Transverse colon (tissue), 4 donors: ENCODE data around the gene CAMK2B. TPM values are rescaled to one million over a fixed set of nuclear protein-coding genes. Genes with fewer than 3 reads are reported as not detected.

Source experiments
- DNase-seq: peaks from one replicate; pipeline ENCODE4 v3.0.0-alpha.2; 2019
- H3K27ac ChIP-seq, 4 donors: fragments of 200-600 bp; sonication (generic); 2 replicates each; pipeline ENCODE4 v1.5.1; 2016 to 2018; ENCODE audit warnings: inconsistent platforms in 4 of 4
- H3K27me3 ChIP-seq: fragments of 200-600 bp; sonication (generic); 2 replicates; pipeline ENCODE4 v1.5.1; 2017; ENCODE audit warnings: inconsistent platforms
- H3K36me3 ChIP-seq, 4 donors: fragments of 200-600 bp; sonication (generic); 2 replicates each; pipeline ENCODE4 v1.5.1; 2017 to 2019; ENCODE audit warnings: inconsistent platforms in 4 of 4
- H3K4me1 ChIP-seq, 4 donors: fragments of 200-600 bp; sonication (generic); 2 replicates each; pipeline ENCODE4 v1.5.1; 2017 to 2020; ENCODE audit warnings: inconsistent platforms in 4 of 4
- H3K4me3 ChIP-seq, 4 donors: fragments of 200-600 bp; sonication (generic); 1 replicate in 1 of 4; 2 replicates in 3 of 4; pipeline versions ENCODE4 v1.5.1 to v1.6.1; 2017 to 2019; ENCODE audit warnings: inconsistent platforms in 4 of 4
- H3K9me3 ChIP-seq, 2 donors: fragments of 200-600 bp; sonication (generic); 2 replicates each; pipeline ENCODE4 v1.5.1; 2017 to 2019; ENCODE audit warnings: inconsistent platforms in 2 of 2
- CTCF ChIP-seq, 5 experiments: fragments of 200-600 bp in 3 of 5; fragments of 450-650 bp in 2 of 5; sonication (generic) in 3 of 5; IDR thresholded peaks; 1 replicate in 2 of 5; 2 replicates in 3 of 5; pipeline ENCODE4 v1.5.1; 2016 to 2017; ENCODE audit warnings: antibody characterized with exemption in 5 of 5, inconsistent platforms in 3 of 5, mild to moderate bottlenecking in 2 of 5, moderate library complexity in 1 of 5
- EP300 ChIP-seq: sonication (generic); formaldehyde crosslinking; IDR thresholded peaks from one replicate; pipeline ENCODE4 v1.6.1; 2017; ENCODE audit warnings: antibody characterized with exemption, low read depth
- POLR2A ChIP-seq: fragments of 450-650 bp; IDR thresholded peaks from one replicate; pipeline ENCODE4 v1.6.1; 2016; ENCODE audit warnings: antibody characterized with exemption, mild to moderate bottlenecking, moderate library complexity
- POLR2AphosphoS5 ChIP-seq, 3 donors: sonication (generic); formaldehyde crosslinking; IDR thresholded peaks; one replicate each; pipeline ENCODE4 v1.6.1; 2016; ENCODE audit warnings: antibody characterized with exemption in 3 of 3
- WGBS, 2 donors: methylation state at CpG; one replicate each; pipeline ENCODE4 v1.1.5; 2018; ENCODE audit warnings: low coverage in 1 of 2; 5-methylcytosine and 5-hydroxymethylcytosine counted together
- in situ Hi-C, 4 donors: fragments of 200-750 bp; cut with MboI; loops; one replicate each; pipeline versions ENCODE4 v1.15.0 to v1.15.1; 2017; ENCODE audit warnings: low sequenced_read_pairs in 3 of 4, low pct_ligation_motif_present in 1 of 4, low pct_unique_long_range_greater_than_20kb in 1 of 4
- intact Hi-C: fragments of 100-400 bp; cut with DNase I; formaldehyde crosslinking; loops from one replicate; pipeline ENCODE4 v1.15.1; 2023; ENCODE audit warnings: low total_unique reads
- total RNA-seq, 4 donors: library from RNA; depleted of rRNA; stranded (reverse); fragments of >200 nt; gene quantifications; one replicate each; pipeline ENCODE4 v1.1.0, GENCODE V29; 2016

CAMK2B gene
- total RNA-seq, 4 donors from 2014 or later, result 0.16 to 2.8 (median 0.27) TPM; not detected in 1

GRCh38 chr7:44262031-44262430 is 63.4 kb downstream of the CAMK2B start:
- in situ Hi-C loops, result no loop called here
- Histone ChIP-seq H3K4me3 (no peak overlapping the region), H3K27ac (no peak overlapping the region), H3K36me3 (no peaks in the 10 kb centered on the region), H3K27me3 (peaks cover 18% of the 10 kb centered on the region), H3K4me1 (peaks cover 6 to 16% (median 14%) of the 10 kb centered on the region in 4 donors), H3K9me3 (no peaks in the 10 kb centered on the region)
- TF ChIP-seq CTCF (IDR thresholded peaks at IDR 0.05) (no peak), POLR2AphosphoS5 (IDR thresholded peaks at IDR 0.05) (no peak), POLR2A (no peak), EP300 (no peak)
- intact Hi-C loops, result no loop called here
- 81% methylated on average over 6 of the region's 9 CpGs; no CpG with 5 or more reads in 1 of the 2 donors for WGBS, 2 donors
- DNase-seq, result no peak

- Histone ChIP-seq H3K4me3 (no peak overlapping the region), H3K9me3 (no peaks in the 10 kb centered on the region), H3K27ac (no peak overlapping the region), H3K27me3 (peaks cover 18% of the 10 kb centered on the region), H3K4me1 (peaks cover 6 to 16% (median 14%) of the 10 kb centered on the region in 4 donors), H3K36me3 (no peaks in the 10 kb centered on the region)
- no peak for DNase-seq
- in situ Hi-C loops, result no loop called here
- 65 to 83% methylated on average over 1 to 5 of the region's 5 CpGs for WGBS, 2 donors
- TF ChIP-seq POLR2A, result no peak
- no peak for TF ChIP-seq POLR2AphosphoS5 (IDR thresholded peaks at IDR 0.05)
- no peak for TF ChIP-seq EP300
- TF ChIP-seq CTCF (IDR thresholded peaks at IDR 0.05), result no peak
- intact Hi-C loops, result no loop called here
These were observed 64.2 kb downstream of the CAMK2B start for GRCh38 chr7:44261240-44261639.

- in situ Hi-C loops, result no loop called here
- intact Hi-C loops, result no loop called here
- no peaks in the 10 kb centered on the region for H3K9me3 ChIP-seq
These were observed 65.6 kb downstream of the CAMK2B start for GRCh38 chr7:44259547-44260457.

GRCh38 chr7:44258865-44259546 is 66.4 kb downstream of the CAMK2B start:
- H3K27me3 ChIP-seq, result peaks cover 10% of the 10 kb centered on the region
- TF ChIP-seq POLR2A, result no peak
- no peak for TF ChIP-seq POLR2AphosphoS5 (IDR thresholded peaks at IDR 0.05)

More at GRCh38 chr7:44259547-44260457, 65.6 kb downstream of the CAMK2B start:
- peak; percentile 15 for DNase-seq
- H3K4me1 ChIP-seq, result peaks cover 6 to 16% (median 14%) of the 10 kb centered on the region in 4 donors
- no peaks in the 10 kb centered on the region for H3K36me3 ChIP-seq
- H3K4me3 ChIP-seq, result no peak overlapping the region
- peak overlapping the region in 3 of 4 donors; percentile 10 to 46 (median 37) for H3K27ac ChIP-seq
- 82 to 85% methylated on average over 4 to 18 of the region's 18 CpGs for WGBS, 2 donors
- H3K27me3 ChIP-seq, result peaks cover 18% of the 10 kb centered on the region
- TF ChIP-seq EP300, result no peak
- peak in 2 of 3 donors; percentile 24 to 27 for TF ChIP-seq POLR2AphosphoS5 (IDR thresholded peaks at IDR 0.05)

GRCh38 chr7:44258423-44258760 is 67.0 kb downstream of the CAMK2B start:
- no peak for DNase-seq
- peaks cover 6 to 16% (median 14%) of the 10 kb centered on the region in 4 donors for H3K4me1 ChIP-seq
- in situ Hi-C loops (no loop called here), intact Hi-C loops (no loop called here)
- peak overlapping the region in 3 of 4 donors; percentile 13 to 49 (median 37) for H3K27ac ChIP-seq
- no peaks in the 10 kb centered on the region for H3K36me3 ChIP-seq
- H3K9me3 ChIP-seq, result no peaks in the 10 kb centered on the region
- 81% methylated on average over 4 of the region's 4 CpGs; no CpG with 5 or more reads in 1 of the 2 donors for WGBS, 2 donors
- no peak overlapping the region for H3K4me3 ChIP-seq
- TF ChIP-seq POLR2AphosphoS5 (IDR thresholded peaks at IDR 0.05) (no peak), EP300 (no peak), POLR2A (no peak), CTCF (IDR thresholded peaks at IDR 0.05) (no peak)
- peaks cover 4% of the 10 kb centered on the region for H3K27me3 ChIP-seq

More at GRCh38 chr7:44258865-44259546, 66.4 kb downstream of the CAMK2B start:
- intact Hi-C loops (no loop called here), in situ Hi-C loops (no loop called here)
- DNase-seq, result no peak
- no peaks in the 10 kb centered on the region for H3K9me3 ChIP-seq
- peaks cover 6 to 16% (median 14%) of the 10 kb centered on the region in 4 donors for H3K4me1 ChIP-seq
- no peak overlapping the region for H3K4me3 ChIP-seq
- 94 to 100% methylated on average over 1 to 14 of the region's 14 CpGs for WGBS, 2 donors
- no peaks in the 10 kb centered on the region for H3K36me3 ChIP-seq
- H3K27ac ChIP-seq, result peak overlapping the region; percentile 10 to 49 (median 42)
